Ectodermal cell (in vitro differentiated cells): ENCODE measurements around the gene C10orf90. TPM values are rescaled to one million over a fixed set of nuclear protein-coding genes. Genes with fewer than 3 reads are reported as not detected.

Experiments used
- H3K27ac ChIP-seq: 2 replicates; pipeline ENCODE4 v1.7.0; 2013; ENCODE audit warnings: mild to moderate bottlenecking, low read depth, low read length; ENCODE audit not compliant: insufficient read depth, poor library complexity, severe bottlenecking
- H3K27me3 ChIP-seq: 2 replicates; pipeline ENCODE4 v1.7.0; 2013; ENCODE audit warnings: mild to moderate bottlenecking, low read length; ENCODE audit not compliant: insufficient read depth, control insufficient read depth, poor library complexity, severe bottlenecking
- H3K36me3 ChIP-seq: one replicate; pipeline ENCODE4 v1.7.0; 2013; ENCODE audit warnings: low read length; ENCODE audit not compliant: control insufficient read depth, insufficient read depth
- H3K4me1 ChIP-seq: one replicate; pipeline ENCODE4 v1.7.0; 2013; ENCODE audit warnings: low read length; ENCODE audit not compliant: control insufficient read depth, insufficient read depth
- H3K4me3 ChIP-seq: 2 replicates; pipeline ENCODE4 v1.7.0; 2013; ENCODE audit warnings: low read depth, low read length, control low read depth; ENCODE audit not compliant: insufficient read depth
- H3K9me3 ChIP-seq: 2 replicates; pipeline ENCODE4 v1.7.0; 2013; ENCODE audit warnings: mild to moderate bottlenecking, low read length, moderate library complexity; ENCODE audit not compliant: control insufficient read depth
- WGBS, 2 experiments: methylation state at CpG; one replicate each; pipeline ENCODE4 v1.1.7; 2013; ENCODE audit warnings: missing lambda C conversion rate in 2 of 2; 5-methylcytosine and 5-hydroxymethylcytosine counted together
- polyA plus RNA-seq, 4 experiments: library from polyadenylated mRNA; stranded (reverse); fragments of 50-300 nt; gene quantifications; one replicate each; pipeline ENCODE4 v1.2.3, GENCODE V29; 2013

Gene C10orf90, protein sequence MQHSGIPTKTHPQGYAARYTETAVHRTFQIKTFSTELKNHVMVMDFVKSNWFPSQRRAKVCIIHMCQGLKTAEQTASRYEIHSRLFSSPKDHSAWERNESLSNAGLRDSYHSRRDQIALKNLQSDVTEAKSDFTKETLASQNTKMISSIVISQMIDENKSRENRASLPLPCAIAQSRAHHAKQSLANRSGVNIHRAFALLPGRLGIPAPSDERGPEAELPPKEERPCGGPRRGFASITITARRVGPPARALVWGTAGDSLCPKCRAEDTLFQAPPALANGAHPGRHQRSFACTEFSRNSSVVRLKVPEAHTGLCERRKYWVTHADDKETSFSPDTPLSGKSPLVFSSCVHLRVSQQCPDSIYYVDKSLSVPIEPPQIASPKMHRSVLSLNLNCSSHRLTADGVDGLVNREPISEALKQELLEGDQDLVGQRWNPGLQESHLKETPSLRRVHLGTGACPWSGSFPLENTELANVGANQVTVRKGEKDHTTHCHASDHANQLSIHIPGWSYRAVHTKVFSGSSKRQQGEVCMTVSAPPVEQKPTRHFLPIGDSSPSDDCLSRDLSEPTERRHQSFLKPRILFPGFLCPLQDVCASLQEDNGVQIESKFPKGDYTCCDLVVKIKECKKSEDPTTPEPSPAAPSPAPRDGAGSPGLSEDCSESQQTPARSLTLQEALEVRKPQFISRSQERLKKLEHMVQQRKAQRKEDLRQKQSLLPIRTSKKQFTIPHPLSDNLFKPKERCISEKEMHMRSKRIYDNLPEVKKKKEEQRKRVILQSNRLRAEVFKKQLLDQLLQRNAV
- not detected for polyA plus RNA-seq (2013, experiment 1 of 4)
- polyA plus RNA-seq (2013, experiment 2 of 4), result not detected
- polyA plus RNA-seq (2013, experiment 3 of 4), result not detected
- 0.24 TPM for polyA plus RNA-seq (2013, experiment 4 of 4)

DNA sequence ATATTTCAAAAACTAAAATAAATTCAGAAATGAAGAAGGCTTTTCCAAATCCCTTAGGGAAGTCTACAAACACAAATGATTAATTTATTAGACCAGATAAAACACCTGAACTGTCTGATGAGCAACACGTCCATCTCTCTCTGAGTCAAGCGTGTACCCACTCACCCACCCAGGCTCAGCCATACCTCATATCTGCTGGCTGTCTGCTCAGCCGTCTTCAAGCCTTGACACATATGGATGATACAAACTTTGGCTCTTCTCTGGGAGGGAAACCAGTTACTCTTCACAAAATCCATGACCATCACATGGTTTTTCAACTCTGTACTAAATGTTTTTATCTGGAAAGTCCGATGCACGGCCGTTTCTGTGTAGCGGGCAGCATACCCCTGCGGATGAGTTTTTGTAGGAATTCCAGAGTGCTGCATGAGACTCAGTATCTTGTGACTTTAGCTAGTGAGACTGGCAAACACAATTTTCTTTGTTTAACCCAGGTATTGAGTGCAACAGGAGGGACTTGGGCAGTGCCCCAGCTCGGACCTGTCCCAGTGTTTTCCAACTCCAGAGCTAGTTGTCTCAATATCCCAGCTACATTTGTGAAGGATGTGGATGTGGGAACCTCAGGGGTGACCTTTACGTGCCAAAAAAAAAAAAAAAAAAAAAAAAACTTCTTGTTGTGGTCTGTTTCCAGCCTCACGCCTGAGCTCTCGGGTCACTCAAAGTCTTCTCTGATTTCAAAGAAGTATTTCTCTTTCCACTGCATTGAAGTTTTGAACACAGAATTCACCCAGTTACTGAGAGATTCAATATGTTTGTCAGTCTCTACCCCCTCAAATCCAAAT, at the start of gene C10orf90:
Gene C10orf90 (minus strand): TSS at position 638 of the 839 bp plus-strand sequence. CDS start 213 bp downstream, at position 425.
- no peaks in the 10 kb centered on the region for H3K9me3 ChIP-seq
- no peak within 1 kb of the TSS for H3K4me3 ChIP-seq
- WGBS, 2 experiments, result 92 to 93% methylated on average over 12 of the region's 12 CpGs
- no peaks in the 10 kb centered on the region for H3K36me3 ChIP-seq
- H3K27me3 ChIP-seq, result no peaks in the 10 kb centered on the region
- no peaks in the 10 kb centered on the region for H3K4me1 ChIP-seq
- H3K27ac ChIP-seq, result no peak within 1 kb of the TSS

GRCh38 chr10:126716366-126716765, 45.9 kb upstream of the C10orf90 start:
- Histone ChIP-seq H3K4me3 (no peak overlapping the region), H3K27ac (no peak overlapping the region), H3K9me3 (no peaks in the 10 kb centered on the region), H3K36me3 (no peaks in the 10 kb centered on the region), H3K27me3 (no peaks in the 10 kb centered on the region), H3K4me1 (no peaks in the 10 kb centered on the region)
- WGBS, 2 experiments, result 81 to 88% methylated on average over 1 of the region's 1 CpG

DNA sequence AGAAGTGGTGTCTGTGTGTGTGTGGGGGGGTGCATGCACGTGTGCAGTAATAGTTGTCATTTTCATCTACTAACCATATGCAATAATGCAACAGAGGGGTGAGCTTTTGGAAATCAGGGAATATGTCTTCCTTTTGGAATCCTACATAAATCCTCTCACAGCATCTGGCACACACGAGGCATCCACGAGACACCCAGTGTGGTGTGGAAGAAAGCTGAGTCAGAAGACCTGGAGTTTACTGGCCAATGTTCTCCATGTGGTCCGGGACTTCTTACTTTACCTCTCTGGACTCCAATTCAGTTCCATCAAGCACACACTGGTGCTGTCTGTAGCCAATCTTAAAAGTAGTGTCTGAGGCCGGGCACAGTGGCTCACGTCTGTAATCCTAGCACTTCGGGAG, 43.1 kb upstream of the C10orf90 start:
- 89 to 93% methylated on average over 6 of the region's 7 CpGs for WGBS, 2 experiments
- no peaks in the 10 kb centered on the region for H3K27me3 ChIP-seq
- no peaks in the 10 kb centered on the region for H3K9me3 ChIP-seq

DNA sequence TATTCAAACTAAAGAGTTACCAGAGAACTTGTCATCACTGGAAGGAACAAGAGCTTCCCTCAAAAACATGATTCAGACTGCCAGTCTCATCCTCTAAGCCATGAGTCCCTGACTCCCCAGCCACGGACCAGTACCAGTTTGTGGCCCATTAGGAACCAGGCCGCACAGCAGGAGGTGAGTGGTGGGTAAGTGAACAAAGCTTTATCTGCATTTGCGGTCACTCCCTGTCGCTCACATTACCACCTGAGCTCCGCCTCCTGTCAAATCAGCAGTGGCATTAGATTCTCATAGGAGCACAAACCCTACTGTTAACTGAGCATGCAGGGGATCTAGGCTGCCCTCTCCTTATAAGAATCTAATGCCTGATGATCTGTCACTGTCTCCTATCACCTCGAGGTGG, 42.2 kb upstream of the C10orf90 start:
- no peak overlapping the region for H3K27ac ChIP-seq
- H3K9me3 ChIP-seq, result no peaks in the 10 kb centered on the region
- H3K36me3 ChIP-seq, result no peaks in the 10 kb centered on the region
- no peaks in the 10 kb centered on the region for H3K27me3 ChIP-seq
- H3K4me3 ChIP-seq, result no peak overlapping the region
- WGBS, 2 experiments, result 79 to 83% methylated on average over 5 to 6 of the region's 6 CpGs
- H3K4me1 ChIP-seq, result no peaks in the 10 kb centered on the region

More for the DNA sequence above, 43.1 kb upstream of the C10orf90 start:
- Histone ChIP-seq H3K4me1 (no peaks in the 10 kb centered on the region), H3K27ac (no peak overlapping the region), H3K36me3 (no peaks in the 10 kb centered on the region), H3K4me3 (no peak overlapping the region)

GRCh38 chr10:126705951-126706565, 35.6 kb upstream of the C10orf90 start:
- H3K27me3 ChIP-seq, result no peaks in the 10 kb centered on the region
- H3K9me3 ChIP-seq, result no peaks in the 10 kb centered on the region
- H3K36me3 ChIP-seq, result no peaks in the 10 kb centered on the region
- no peak overlapping the region for H3K27ac ChIP-seq
- WGBS, 2 experiments, result 92 to 93% methylated on average over 3 of the region's 3 CpGs
- H3K4me1 ChIP-seq, result no peaks in the 10 kb centered on the region
- H3K4me3 ChIP-seq, result no peak overlapping the region

DNA sequence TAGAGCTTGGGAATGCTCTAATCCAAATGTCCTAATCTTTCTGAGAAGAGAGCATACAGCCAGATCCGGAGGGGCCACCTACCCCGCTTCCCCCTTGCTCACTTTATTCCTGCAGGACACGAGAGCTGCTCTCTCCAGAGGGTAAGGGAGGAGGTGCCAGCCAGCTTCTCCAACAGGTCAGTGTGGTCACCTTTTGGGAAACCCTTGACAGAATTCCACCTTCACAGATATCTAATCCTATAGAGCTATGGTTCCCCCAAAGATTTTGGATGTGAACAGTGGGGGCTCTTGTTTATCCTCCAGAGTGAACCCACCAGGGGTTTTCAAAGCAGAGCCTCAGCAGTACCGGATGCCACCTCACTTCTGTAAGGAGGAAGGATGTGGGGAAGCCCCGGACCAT, 34.6 kb upstream of the C10orf90 start:
- H3K4me1 ChIP-seq, result no peaks in the 10 kb centered on the region
- no peaks in the 10 kb centered on the region for H3K27me3 ChIP-seq
- no peaks in the 10 kb centered on the region for H3K9me3 ChIP-seq
- H3K27ac ChIP-seq, result no peak overlapping the region
- WGBS, 2 experiments, result 67 to 71% methylated on average over 5 of the region's 5 CpGs
- no peaks in the 10 kb centered on the region for H3K36me3 ChIP-seq
- no peak overlapping the region for H3K4me3 ChIP-seq

DNA sequence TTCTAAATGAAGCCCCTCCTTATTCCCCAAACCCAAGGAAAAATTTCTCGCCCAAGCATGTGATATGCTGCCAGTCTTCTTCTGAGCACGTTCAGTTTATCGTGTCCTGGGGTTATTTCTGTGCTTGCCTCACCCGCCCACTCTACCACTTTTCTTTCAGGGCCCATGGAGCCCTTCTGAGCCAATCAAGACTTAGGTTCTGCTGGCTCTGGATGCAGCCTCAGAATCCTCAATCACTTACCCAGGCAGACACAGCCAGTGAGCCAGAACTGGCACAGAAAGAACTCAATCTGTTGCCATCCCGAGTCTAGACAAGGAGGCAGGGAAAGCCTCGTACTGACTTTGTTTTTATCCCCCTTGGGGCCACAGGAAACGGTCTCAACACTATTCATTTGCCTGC, 34.2 kb upstream of the C10orf90 start:
- WGBS, 2 experiments, result 84 to 89% methylated on average over 6 to 7 of the region's 7 CpGs
- no peaks in the 10 kb centered on the region for H3K36me3 ChIP-seq
- H3K9me3 ChIP-seq, result no peaks in the 10 kb centered on the region
- H3K4me1 ChIP-seq, result no peaks in the 10 kb centered on the region
- no peaks in the 10 kb centered on the region for H3K27me3 ChIP-seq
- no peak overlapping the region for H3K27ac ChIP-seq
- no peak overlapping the region for H3K4me3 ChIP-seq

DNA sequence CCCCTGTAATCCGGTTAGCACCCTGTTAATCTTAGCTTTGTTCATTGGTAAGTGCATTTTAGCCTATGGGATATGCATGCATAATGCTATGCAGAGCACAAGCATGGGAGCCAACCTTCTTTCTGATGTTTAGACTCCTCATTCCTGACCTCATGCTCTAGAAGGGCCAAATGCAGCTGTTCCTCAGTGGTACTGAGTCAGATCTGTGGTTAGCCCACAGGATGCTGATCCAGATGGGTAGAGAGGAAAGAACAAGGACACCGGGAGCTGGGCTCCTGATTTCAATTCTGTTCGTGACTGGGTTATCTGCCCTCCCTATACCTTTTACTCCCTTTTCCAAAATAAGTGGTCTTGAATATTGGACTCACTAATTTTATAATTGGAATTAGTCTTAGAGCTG, 31.7 kb upstream of the C10orf90 start:
- Histone ChIP-seq H3K9me3 (no peaks in the 10 kb centered on the region), H3K27me3 (no peaks in the 10 kb centered on the region), H3K36me3 (no peaks in the 10 kb centered on the region), H3K27ac (no peak overlapping the region), H3K4me3 (no peak overlapping the region), H3K4me1 (no peaks in the 10 kb centered on the region)
- 88 to 90% methylated on average over 2 to 3 of the region's 3 CpGs for WGBS, 2 experiments

- WGBS, 2 experiments, result 72 to 78% methylated on average over 2 of the region's 2 CpGs
- H3K4me1 ChIP-seq, result no peaks in the 10 kb centered on the region
Measured at GRCh38 chr10:126701526-126701925, 31.0 kb upstream of the C10orf90 start.

More at GRCh38 chr10:126701526-126701925, 31.0 kb upstream of the C10orf90 start:
- Histone ChIP-seq H3K27me3 (no peaks in the 10 kb centered on the region), H3K27ac (no peak overlapping the region), H3K9me3 (no peaks in the 10 kb centered on the region), H3K36me3 (no peaks in the 10 kb centered on the region), H3K4me3 (no peak overlapping the region)
